Mucosa of descending colon (tissue), 3 donors: ENCODE data around the gene LYRM4. TPM values are rescaled to one million over a fixed set of nuclear protein-coding genes. Genes with fewer than 3 reads are reported as not detected.

Source experiments
- ATAC-seq: fragments of 200-7000 bp; cut with Tn5 transposase; one replicate; pipeline ENCODE4 v1.9.1; 2020; ENCODE audit warnings: mild to moderate bottlenecking, moderate library complexity
- DNase-seq, 3 donors: peaks; one replicate each; pipeline ENCODE4 v3.0.0-alpha.2; 2020
- H3K36me3 ChIP-seq: fragments of 200-600 bp; one replicate; pipeline ENCODE4 v1.8.0; 2021; ENCODE audit warnings: low read depth, mild to moderate bottlenecking
- H3K4me1 ChIP-seq: fragments of 200-600 bp; one replicate; pipeline ENCODE4 v1.8.0; 2021; ENCODE audit warnings: low read depth, mild to moderate bottlenecking
- H3K4me3 ChIP-seq: fragments of 200-600 bp; one replicate; pipeline ENCODE4 v1.8.0; 2021; ENCODE audit warnings: mild to moderate bottlenecking
- H3K9me3 ChIP-seq: fragments of 200-600 bp; one replicate; pipeline ENCODE4 v1.8.0; 2021; ENCODE audit warnings: mild to moderate bottlenecking
- intact Hi-C, 2 donors: fragments of 100-400 bp; cut with DNase I in 1 of 2; cut with micrococcal nuclease in 1 of 2; formaldehyde crosslinking; loops; one replicate each; pipeline versions ENCODE4 v1.11.0 to v1.11.1; 2022; cut with DNase I, micrococcal nuclease
- total RNA-seq, 3 donors: library from RNA; stranded (reverse); fragmentation: NEBNext Ultra II Directional in 2 of 3; extraction: Animal tissue kit (Norgen Biotek cat#: 25700) in 2 of 3; gene quantifications; one replicate each; pipeline versions ENCODE4 v1.2.1 to v1.2.4, GENCODE V29; 2021 to 2023
- TF ChIP-seq, protein P1 (sequence below): fragments of 200-600 bp; IDR thresholded peaks from one replicate; pipeline ENCODE4 v1.8.0; 2022; ENCODE audit warnings: antibody characterized with exemption, mild to moderate bottlenecking
- donor health status: DM: no; HTN: no; CAD: no; lungs with moderate emphysema.
- donor health status: DM: no; HTN: no; CAD: no.
- donor health status: DM: no; HTN: yes; CAD: no.

Gene LYRM4
- total RNA-seq, 3 donors from 2014 or later: 13.6 to 19.8 (median 13.9) TPM

DNA sequence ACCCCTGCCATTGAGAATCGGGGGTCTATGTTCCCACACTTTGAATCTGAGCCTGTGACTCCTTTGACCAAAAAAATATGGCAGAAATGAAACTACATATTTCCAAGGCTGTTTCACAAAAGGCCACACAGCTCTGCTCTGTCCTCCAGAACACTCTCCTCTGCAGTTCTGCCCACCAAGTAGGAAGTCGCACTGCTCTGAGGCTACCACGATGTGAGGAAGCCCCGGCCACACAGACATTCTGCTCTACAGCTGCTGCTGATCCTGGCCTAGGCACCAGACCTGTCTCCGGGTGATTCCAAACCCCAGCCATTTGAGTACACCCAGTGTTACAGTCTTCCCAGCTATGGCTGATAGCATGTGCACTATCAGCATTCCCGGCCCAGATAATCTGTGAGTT, 85.1 kb downstream of the LYRM4 start:
- Histone ChIP-seq H3K9me3 (no peaks in the 10 kb centered on the region), H3K36me3 (no peaks in the 10 kb centered on the region), H3K4me3 (no peak overlapping the region), H3K4me1 (no peaks in the 10 kb centered on the region)
- no peak for DNase-seq
- peak; percentile 33 for ATAC-seq
- TF ChIP-seq, protein P1, sequence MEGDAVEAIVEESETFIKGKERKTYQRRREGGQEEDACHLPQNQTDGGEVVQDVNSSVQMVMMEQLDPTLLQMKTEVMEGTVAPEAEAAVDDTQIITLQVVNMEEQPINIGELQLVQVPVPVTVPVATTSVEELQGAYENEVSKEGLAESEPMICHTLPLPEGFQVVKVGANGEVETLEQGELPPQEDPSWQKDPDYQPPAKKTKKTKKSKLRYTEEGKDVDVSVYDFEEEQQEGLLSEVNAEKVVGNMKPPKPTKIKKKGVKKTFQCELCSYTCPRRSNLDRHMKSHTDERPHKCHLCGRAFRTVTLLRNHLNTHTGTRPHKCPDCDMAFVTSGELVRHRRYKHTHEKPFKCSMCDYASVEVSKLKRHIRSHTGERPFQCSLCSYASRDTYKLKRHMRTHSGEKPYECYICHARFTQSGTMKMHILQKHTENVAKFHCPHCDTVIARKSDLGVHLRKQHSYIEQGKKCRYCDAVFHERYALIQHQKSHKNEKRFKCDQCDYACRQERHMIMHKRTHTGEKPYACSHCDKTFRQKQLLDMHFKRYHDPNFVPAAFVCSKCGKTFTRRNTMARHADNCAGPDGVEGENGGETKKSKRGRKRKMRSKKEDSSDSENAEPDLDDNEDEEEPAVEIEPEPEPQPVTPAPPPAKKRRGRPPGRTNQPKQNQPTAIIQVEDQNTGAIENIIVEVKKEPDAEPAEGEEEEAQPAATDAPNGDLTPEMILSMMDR: no peak
- intact Hi-C loops: no loop called here

DNA sequence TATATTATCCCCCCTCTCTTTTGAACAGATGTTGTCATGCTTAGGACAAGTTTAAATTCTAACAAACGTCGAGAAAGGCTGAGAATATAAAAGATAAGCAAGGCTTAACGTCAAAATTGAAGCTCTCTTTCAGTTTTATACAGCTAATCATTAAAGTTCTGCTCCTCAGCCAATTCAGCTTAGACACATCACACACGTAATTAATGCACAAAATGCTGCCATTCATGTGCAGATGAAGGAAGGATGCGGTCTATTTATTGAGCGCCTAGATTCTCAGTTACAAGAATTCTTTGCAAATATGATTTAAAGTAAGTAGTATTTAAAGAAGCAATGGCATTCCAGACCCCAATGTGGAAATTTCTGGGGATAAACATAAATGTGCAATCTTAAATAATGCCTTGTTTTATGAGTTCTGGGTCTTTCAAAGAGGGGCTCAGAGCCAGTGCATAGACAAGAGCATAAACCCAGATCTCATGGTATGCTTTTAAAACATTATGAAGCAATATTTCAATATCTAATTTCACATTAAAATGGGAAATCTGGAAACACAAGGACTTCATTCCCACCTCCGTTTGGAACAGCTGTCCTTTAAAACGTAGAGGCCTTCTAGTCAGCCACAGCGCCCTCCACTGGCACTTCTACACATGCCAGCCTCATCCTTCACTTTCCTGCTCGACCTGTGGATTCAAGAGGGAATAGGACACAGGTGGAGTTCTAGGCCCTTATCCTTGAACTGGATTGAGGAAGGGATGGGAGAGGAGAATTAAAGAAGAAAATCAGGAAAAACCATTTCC, 85.8 kb downstream of the LYRM4 start:
- Histone ChIP-seq H3K36me3 (no peaks in the 10 kb centered on the region), H3K9me3 (no peaks in the 10 kb centered on the region), H3K4me3 (no peak overlapping the region), H3K4me1 (no peaks in the 10 kb centered on the region)
- DNase-seq (no peak), ATAC-seq (no peak)
- TF ChIP-seq, protein P1: no peak
- intact Hi-C loops: no loop called here

DNA sequence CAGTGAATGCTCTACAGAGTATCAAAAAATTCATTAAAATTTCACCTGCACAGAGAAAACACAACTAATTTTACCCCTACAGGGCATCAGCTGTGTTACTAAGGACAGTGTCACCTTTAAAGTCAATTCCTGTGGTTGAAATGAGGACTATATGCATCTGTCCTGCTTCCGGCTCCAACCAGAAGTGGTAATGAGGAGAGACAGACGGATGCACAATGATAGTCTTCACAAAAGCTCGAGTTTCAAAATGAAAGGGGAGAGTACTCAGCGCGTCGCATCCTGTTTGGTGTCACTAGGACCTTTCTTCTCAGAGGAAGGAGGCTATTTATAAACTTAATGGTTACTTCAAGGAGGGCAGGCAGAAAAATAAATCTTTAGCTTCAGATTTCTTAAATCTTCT, 86.5 kb downstream of the LYRM4 start:
- DNase-seq (peak in 1 of 3 donors; percentile 35), ATAC-seq (peak; percentile 82)
- H3K4me3 ChIP-seq: no peak overlapping the region
- no peaks in the 10 kb centered on the region for H3K9me3 ChIP-seq
- TF ChIP-seq, protein P1: no peak
- H3K4me1 ChIP-seq: no peaks in the 10 kb centered on the region
- no peaks in the 10 kb centered on the region for H3K36me3 ChIP-seq
- intact Hi-C loops: no loop called here

DNA sequence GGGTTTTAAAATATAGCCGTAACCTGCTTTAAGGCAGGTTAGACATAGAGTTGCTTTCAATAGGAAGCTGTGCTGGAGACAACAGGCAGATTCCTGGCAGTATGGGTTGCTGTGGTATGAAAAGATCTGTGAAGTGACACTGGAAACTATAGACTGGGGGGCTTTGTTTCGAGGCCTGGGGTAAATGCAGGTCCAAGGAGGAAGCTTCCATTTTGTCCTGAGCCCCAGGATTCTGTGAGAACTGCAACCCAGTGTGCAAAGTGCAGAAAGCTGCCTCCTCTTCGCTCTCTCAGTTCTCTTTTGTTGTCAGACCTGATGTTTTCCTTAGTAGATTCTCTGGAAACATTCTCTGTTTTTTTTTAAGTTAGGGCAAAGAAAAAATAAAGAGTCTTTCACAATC, 86.9 kb downstream of the LYRM4 start:
- ATAC-seq (no peak), DNase-seq (no peak)
- H3K9me3 ChIP-seq: no peaks in the 10 kb centered on the region
- H3K36me3 ChIP-seq: no peaks in the 10 kb centered on the region
- no peak overlapping the region for H3K4me3 ChIP-seq
- intact Hi-C loops: no loop called here
- TF ChIP-seq, protein P1: no peak
- H3K4me1 ChIP-seq: no peaks in the 10 kb centered on the region

DNA sequence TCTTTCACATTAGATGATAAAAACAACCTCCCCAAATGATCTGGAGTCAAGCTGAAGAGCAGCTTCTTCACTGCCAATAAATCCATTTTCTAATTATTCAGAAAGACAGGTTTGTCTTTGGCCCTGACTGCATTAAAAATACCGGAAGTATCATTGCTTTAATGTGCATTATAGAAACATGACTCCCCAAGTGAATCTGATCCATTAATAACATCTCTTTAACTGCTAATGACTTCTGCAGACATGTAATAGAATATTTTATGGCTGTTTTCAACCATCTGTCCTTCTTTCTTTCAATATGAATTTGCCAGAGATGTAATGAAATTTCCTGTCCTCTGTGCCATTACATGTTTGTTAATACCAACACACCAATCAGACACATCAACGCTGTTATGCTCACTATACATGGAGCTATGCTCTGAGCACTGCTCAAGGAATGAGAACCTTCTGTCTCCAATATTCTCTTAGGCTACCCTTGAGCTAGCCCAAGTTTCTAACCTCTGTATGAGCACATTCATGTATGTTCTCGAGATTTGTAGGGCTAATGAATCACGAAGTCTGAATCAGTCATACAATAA, 87.8 kb downstream of the LYRM4 start:
- no peak for DNase-seq
- intact Hi-C loops: no loop called here
- Histone ChIP-seq H3K36me3 (no peaks in the 10 kb centered on the region), H3K4me3 (no peak overlapping the region), H3K4me1 (no peaks in the 10 kb centered on the region), H3K9me3 (no peaks in the 10 kb centered on the region)
- TF ChIP-seq, protein P1: no peak
- ATAC-seq: no peak
